A673 (cell line): Measurements from ENCODE around the gene HEXD.

ENCODE experiments used
- CTCF ChIP-seq: fragments of 300-800, 200-600 bp; sonication (generic); conservative IDR thresholded peaks from 2 replicates; pipeline ENCODE4 v1.5.1; 2017; ENCODE audit warnings: low read depth, mild to moderate bottlenecking, antibody characterized with exemption, low read length, moderate library complexity, mixed read lengths
- EZH2 ChIP-seq: fragments of 200-600 bp; sonication (generic); IDR thresholded peaks from 2 replicates; pipeline ENCODE4 v1.6.1; 2017; ENCODE audit warnings: borderline replicate concordance, low read depth, mild to moderate bottlenecking, mixed read lengths, antibody characterized with exemption, low read length; ENCODE audit not compliant: poor library complexity, severe bottlenecking

GRCh38 chr17:82463925-82464566 is 45.9 kb downstream of the HEXD start:
- TF ChIP-seq CTCF (no peak), EZH2 (no peak)
